Activated naive CD8-positive, alpha-beta T cell treated with anti-CD3 and anti-CD28 coated beads for 36 hours (primary cell): ENCODE data around the gene RHEBL1. TPM values are rescaled to one million over a fixed set of nuclear protein-coding genes. Genes with fewer than 3 reads are reported as not detected.
"Not testable (repeated sequence)": the region's sequence is repeated elsewhere in the genome, so short reads cannot be mapped to it uniquely, and the experiment has no call there.

ENCODE experiments used
- DNase-seq: peaks from one replicate; pipeline ENCODE4 v3.0.0; 2021
- H3K27ac Mint-ChIP-seq: one replicate; pipeline ENCODE4 v1.8.0; 2022; ENCODE audit warnings: mild to moderate bottlenecking, moderate library complexity, mixed read lengths
- H3K27me3 Mint-ChIP-seq: one replicate; pipeline ENCODE4 v1.8.0; 2022; ENCODE audit warnings: mild to moderate bottlenecking, mixed read lengths
- H3K36me3 Mint-ChIP-seq: one replicate; pipeline ENCODE4 v1.8.0; 2021; ENCODE audit warnings: mild to moderate bottlenecking, mixed read lengths
- H3K4me1 Mint-ChIP-seq: one replicate; pipeline ENCODE4 v1.8.0; 2021; ENCODE audit warnings: mixed read lengths
- H3K4me3 Mint-ChIP-seq: one replicate; pipeline ENCODE4 v1.8.0; 2022; ENCODE audit warnings: mild to moderate bottlenecking, moderate library complexity, mixed read lengths
- H3K9me3 Mint-ChIP-seq: one replicate; pipeline ENCODE4 v1.8.0; 2022; ENCODE audit warnings: mixed read lengths
- total RNA-seq, 2 experiments: library from RNA; stranded (reverse); gene quantifications; one replicate each; pipeline ENCODE4 v1.2.3, GENCODE V29; 2021

The RHEBL1 gene
- total RNA-seq, 2 experiments from 2014 or later = 11.0 to 13.2 TPM

DNA sequence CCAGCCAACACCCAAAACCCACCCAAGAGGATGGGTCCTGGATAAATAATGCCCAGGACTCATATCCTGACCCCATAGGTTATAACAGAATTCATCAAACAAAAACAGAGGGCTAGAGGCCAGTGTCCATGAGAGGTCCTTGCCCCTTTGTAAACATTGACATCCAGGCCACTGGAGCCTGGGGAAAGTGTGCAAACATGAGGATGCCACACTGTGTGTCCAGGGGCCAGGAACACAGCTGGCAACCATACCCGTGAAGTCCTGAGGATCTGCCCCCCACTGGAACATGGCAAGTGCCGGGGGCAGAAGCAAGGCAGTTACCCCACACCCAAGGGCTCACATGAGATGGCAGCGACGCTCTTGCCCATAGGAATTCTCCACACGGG, 5.0 kb downstream of the RHEBL1 start:
- Mint-ChIP-seq H3K4me1 (peaks cover 20% of the 10 kb centered on the region), H3K27ac (no peak overlapping the region), H3K27me3 (no peaks in the 10 kb centered on the region), H3K9me3 (no peaks in the 10 kb centered on the region), H3K36me3 (peaks cover 7% of the 10 kb centered on the region), H3K4me3 (no peak overlapping the region)
- no peak for DNase-seq

DNA sequence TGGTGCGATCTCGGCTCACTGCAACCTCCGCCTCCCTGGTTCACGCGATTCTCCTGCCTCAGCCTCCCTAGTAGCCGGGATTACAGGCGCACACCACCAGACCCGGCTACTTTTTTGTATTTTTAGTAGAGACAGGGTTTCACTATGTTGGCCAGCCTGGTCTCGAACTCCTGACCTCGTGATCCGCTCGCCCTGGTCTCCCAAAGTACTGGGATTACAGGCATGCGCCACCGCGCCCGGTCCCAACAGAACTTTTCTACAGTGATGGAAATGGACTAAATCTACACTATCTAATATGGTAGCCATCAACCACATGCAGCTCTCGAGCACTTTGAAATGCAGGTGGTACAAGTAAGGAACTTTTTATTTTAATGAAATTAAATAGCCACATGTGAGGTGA, 7.9 kb downstream of the RHEBL1 start:
- peaks cover 30% of the 10 kb centered on the region for H3K4me1 Mint-ChIP-seq
- H3K36me3 Mint-ChIP-seq, H3K27ac Mint-ChIP-seq, H3K27me3 Mint-ChIP-seq, DNase-seq, H3K9me3 Mint-ChIP-seq: not testable (repeated sequence)
- H3K4me3 Mint-ChIP-seq = peak overlapping the region; percentile 98

DNA sequence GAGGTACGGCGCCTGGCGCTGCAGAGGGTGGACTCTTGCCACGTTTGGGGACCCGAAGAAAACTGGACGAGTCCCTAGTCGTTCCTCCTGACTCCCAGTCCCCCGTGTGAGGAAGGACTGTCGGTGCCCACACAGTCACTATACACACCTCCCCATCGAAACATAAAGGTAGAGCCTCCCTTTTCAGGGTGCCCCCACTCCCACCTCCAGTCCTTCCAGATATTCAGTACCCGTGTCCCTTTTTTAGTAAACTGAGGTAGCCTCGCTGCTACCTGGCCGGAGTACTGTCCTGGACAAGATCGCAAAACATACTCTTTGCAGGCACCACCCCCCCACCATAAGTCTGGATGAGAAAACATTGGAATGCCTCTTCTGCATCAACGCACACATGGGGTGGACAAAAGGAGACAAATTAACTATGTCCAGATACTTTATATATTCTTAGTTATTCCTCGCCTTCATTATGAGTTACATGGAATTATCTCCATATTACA, 8.6 kb downstream of the RHEBL1 start:
- Mint-ChIP-seq H3K27ac (peak overlapping the region; percentile 97), H3K9me3 (no peaks in the 10 kb centered on the region), H3K36me3 (peaks cover 4% of the 10 kb centered on the region), H3K4me1 (peaks cover 36% of the 10 kb centered on the region), H3K4me3 (peak overlapping the region; percentile 98), H3K27me3 (no peaks in the 10 kb centered on the region)
- no peak for DNase-seq

DNA sequence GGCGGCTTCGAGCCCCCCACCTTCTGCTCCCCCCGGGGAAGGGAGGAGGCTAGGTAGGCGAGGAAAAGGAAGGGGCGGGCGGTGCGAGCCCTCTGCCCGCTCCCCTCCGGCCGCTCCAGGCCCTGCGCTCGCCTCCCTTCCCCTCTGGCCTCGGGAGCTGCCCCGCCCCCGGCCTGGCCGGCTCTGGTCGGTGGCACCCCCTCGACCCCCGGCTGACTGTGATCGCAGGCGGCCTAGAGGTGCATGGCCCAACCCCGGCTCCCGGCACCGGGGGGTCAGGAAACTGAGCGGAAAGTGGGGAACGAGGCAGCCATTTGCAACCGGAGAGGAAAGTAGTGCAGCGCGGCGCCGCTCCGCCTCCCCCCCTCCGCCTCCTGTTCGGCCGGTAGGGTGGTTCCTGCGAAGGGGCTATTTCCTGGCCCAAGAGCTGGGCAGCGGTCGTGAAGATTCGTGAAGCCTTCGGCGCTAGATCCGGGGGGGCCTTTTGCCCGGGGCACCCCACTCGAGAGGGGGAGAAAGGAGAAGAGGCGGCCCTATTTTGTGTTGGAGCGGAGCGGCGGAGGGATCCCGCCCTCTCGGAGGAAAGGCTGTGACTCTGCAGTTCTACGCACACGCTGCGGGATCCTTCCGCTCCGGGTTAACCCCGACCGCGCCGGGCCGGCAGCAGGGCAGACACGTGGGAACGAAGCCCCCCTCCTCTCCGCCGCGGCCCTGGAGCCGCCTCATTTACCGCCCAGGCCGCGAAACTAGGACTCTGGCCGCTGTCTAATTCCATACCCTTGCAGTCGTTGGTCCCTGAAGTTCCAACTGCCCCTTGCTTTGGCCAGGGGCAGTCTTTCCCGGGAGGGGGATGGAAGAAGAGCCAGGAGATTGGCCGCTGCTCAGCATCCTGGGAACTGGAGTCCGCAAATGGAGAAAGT, 9.3 kb downstream of the RHEBL1 start, which contains the start of gene KMT2D:
Gene KMT2D (minus strand): TSS at position 558 of the 920 bp plus-strand sequence. CDS start 5,470 bp downstream, outside the sequence.
- no peaks in the 10 kb centered on the region for H3K9me3 Mint-ChIP-seq
- DNase-seq = peak; percentile 93
- peak within 1 kb of the TSS; percentile 98 for H3K4me3 Mint-ChIP-seq
- no peaks in the 10 kb centered on the region for H3K27me3 Mint-ChIP-seq
- peak within 1 kb of the TSS; percentile 97 for H3K27ac Mint-ChIP-seq
- H3K36me3 Mint-ChIP-seq = peaks cover 10% of the 10 kb centered on the region
- H3K4me1 Mint-ChIP-seq = peaks cover 43% of the 10 kb centered on the region

DNA sequence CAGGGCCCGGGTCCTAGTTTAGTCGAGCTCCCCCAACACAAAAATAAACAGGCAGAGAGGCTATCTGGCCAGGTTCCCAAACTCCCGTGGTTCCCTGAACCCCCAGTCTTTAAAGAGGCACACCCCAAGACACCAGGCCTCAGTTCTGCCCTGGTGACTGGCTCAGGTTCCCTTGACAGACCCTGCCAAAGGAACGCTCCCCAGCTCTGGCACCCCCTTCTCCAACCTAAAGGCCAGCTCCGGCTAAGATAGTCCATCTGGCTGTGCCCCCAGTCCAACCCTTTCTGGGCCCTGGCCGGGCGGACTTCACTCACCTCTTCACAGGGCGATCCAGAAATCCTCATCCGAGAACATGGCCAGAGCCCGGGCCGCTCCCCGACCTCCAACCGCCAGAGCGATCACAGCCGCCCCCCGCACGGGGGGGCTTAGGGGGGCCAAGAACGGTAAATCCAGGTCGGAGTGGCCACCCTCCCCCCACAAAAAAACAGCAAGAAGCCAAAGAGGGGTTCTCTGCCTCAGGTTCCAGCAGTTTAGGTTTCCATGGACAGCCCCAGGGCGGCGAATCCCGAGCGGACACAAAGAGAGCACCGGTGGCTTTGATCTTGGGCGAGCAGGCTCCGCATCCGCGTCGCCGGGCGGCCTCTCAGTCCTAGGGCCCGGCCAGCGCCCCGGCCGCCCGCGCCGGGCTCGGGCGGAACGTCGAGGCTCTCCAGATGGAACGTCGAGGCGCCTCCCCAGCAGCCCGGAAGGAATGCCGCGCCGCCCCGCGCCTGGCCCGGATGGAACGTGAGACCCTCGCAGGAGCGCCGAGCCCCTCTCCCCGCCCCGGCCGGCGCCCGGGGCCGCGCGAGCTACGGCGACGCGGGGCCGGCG, 10.2 kb downstream of the RHEBL1 start:
- H3K27ac Mint-ChIP-seq = peak overlapping the region; percentile 90
- no peaks in the 10 kb centered on the region for H3K9me3 Mint-ChIP-seq
- H3K4me1 Mint-ChIP-seq = peaks cover 52% of the 10 kb centered on the region

DNA sequence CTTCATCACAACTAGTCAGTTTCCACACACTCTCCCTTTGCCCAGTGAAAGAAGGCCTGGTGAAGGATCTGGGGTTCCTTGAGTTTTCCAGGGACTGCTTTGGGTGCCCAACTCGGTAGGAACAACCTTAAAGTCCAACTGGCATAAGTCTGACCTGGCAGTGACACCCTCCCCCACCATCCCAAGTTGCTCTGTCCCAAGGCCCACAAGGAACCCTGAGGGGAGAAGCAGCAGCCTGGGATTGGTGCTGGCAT, 10.8 kb downstream of the RHEBL1 start:
- Mint-ChIP-seq H3K27ac (peak overlapping the region; percentile 90), H3K4me1 (peaks cover 51% of the 10 kb centered on the region), H3K36me3 (peaks cover 11% of the 10 kb centered on the region), H3K9me3 (no peaks in the 10 kb centered on the region), H3K27me3 (no peaks in the 10 kb centered on the region), H3K4me3 (peak overlapping the region; percentile 96)
- DNase-seq = no peak

More for the DNA sequence above, 10.2 kb downstream of the RHEBL1 start:
- H3K27me3 Mint-ChIP-seq = no peaks in the 10 kb centered on the region
- H3K36me3 Mint-ChIP-seq = peaks cover 11% of the 10 kb centered on the region
- peak overlapping the region; percentile 96 for H3K4me3 Mint-ChIP-seq
- DNase-seq = peak; percentile 40

DNA sequence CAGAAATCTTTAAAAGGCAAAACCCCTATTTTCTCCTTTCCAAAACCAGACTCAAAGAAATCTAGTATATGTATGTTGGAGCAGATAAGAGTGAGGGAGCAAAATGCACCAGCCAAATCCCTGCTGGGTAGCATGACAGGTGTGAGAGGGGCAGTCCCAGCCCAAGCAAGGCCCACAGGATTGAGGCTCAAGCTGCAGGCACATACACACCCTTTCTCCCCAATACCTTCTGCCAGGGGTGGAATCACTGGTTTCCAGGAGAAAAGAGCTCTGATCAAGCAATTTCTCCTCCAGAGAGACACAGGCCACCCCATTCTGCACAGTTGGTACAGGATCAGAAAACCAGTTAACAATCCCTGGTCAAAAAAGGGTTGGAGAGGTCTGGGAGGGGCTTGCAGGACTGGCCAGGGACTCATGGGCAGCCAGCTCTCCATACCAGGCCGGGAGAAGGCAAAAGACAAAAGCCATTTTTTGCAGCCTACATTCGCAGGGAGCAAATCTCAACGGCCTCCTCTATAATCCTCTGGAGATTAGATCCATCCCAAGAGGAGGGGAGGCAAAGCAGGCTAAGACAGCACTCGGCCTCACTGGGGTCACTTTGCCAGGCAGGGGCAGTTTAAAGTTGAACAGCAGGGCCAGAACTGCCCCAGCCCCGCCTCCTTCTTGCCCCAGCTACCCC, 11.3 kb downstream of the RHEBL1 start:
- no peak for DNase-seq
- Mint-ChIP-seq H3K9me3 (no peaks in the 10 kb centered on the region), H3K4me3 (peak overlapping the region; percentile 96), H3K27me3 (no peaks in the 10 kb centered on the region), H3K27ac (peak overlapping the region; percentile 69), H3K4me1 (peaks cover 48% of the 10 kb centered on the region), H3K36me3 (peaks cover 11% of the 10 kb centered on the region)

DNA sequence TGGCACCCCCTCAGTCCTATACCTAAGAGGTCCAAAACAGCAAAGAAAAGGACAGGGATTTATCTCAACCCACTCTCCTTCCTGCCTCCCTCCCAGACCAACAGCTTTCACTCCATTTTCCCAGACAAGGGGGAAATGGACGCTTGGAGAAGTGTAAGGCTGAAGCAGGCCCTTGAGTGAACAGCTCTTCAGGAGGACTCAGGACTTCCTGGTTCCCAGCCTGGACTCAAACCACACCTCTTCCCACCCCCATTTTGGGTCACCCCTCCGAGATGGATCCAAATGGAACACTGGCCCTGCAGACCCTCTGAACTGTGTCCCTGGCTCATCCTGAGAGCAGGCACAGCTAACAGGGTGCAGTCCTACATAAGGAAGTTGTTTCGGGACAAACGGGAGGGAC, 11.9 kb downstream of the RHEBL1 start:
- peaks cover 48% of the 10 kb centered on the region for H3K4me1 Mint-ChIP-seq
- H3K27ac Mint-ChIP-seq = peak overlapping the region; percentile 74
- H3K4me3 Mint-ChIP-seq = peak overlapping the region; percentile 96
- H3K36me3 Mint-ChIP-seq = peaks cover 11% of the 10 kb centered on the region
- no peaks in the 10 kb centered on the region for H3K9me3 Mint-ChIP-seq
- DNase-seq = no peak
- no peaks in the 10 kb centered on the region for H3K27me3 Mint-ChIP-seq

DNA sequence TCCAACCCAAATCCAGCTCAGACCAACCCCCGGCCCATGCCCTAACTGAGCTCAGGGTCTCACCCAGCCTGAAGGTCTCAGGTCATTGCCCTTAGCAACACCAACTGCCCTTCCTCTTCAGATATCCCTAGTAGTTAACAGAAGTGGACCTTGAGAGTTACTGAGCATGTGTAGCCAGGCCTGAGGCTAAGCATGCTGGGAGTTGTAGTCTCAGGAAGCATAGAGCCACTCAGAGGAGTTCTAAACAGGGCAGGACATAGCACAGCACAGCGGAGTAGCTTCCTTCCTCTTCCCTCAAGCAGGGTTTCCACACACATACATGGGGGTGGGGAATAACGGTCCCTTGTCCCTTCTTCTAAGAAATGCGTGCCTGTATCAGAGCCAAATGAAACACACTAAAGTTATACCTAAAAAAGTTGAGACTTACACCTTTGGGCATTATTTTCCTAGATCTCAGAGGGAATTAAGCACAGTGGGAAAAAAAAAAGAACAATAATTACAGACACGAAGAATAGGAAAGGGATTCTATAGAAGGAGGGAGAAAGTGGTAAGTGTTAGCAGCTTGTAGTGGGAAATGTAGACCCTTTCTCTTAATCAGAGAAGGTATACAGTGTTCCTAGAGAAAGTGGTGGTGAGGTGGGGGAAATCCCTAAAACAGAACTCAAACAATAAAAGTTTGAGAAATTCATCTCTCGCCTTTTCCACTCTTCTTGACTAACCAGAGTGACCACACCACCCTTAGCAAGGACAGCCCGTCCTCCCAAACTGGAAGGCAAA, 13.6 kb downstream of the RHEBL1 start:
- no peaks in the 10 kb centered on the region for H3K9me3 Mint-ChIP-seq
- peaks cover 41% of the 10 kb centered on the region for H3K4me1 Mint-ChIP-seq
- peak overlapping the region; percentile 74 for H3K27ac Mint-ChIP-seq
- peaks cover 20% of the 10 kb centered on the region for H3K36me3 Mint-ChIP-seq
- no peaks in the 10 kb centered on the region for H3K27me3 Mint-ChIP-seq
- peak overlapping the region; percentile 96 for H3K4me3 Mint-ChIP-seq
- DNase-seq = peak; percentile 52

DNA sequence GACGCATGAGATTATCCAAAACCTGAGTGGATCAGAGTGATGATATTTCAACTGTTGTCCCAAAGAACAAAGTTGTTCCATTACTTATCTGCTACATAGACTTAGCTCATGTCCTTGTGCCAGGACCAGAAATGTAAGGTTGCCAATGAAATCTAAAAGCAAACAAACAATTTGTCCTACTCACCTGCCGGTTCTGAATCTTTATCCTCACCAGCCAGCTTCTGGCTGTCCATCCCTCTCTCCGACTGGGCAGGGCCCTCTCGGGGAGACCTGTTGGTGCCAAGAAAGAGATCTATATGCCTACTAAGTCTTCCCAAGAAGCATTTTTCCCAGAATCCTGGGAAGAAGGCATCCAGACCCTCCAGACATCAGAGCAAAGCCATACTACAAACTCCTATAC, 14.7 kb downstream of the RHEBL1 start:
- H3K9me3 Mint-ChIP-seq = no peaks in the 10 kb centered on the region
- peak overlapping the region; percentile 3 for H3K27ac Mint-ChIP-seq
- H3K27me3 Mint-ChIP-seq = no peaks in the 10 kb centered on the region
- DNase-seq = no peak
- peaks cover 25% of the 10 kb centered on the region for H3K36me3 Mint-ChIP-seq
- H3K4me3 Mint-ChIP-seq = peak overlapping the region; percentile 26
- peaks cover 40% of the 10 kb centered on the region for H3K4me1 Mint-ChIP-seq

DNA sequence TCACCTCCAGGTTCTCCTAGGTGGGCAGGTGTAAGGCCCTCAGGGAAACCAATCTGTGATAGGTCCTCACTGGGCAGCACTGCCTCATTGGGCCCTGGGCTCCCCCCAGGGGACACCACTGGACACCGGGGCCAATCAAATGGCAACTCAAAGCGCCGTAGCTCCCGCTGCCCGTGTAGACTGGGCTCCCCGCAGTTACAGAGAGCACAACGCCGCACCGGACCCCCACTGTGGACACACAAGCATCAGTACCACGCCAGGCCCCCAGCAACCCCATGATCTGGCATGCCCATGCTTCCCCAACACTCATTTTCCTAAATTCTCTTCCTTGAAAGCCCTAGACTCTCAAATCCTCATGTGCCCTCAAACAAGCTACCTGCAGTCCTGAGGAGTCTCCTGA, 15.3 kb downstream of the RHEBL1 start:
- Mint-ChIP-seq H3K27ac (peak overlapping the region; percentile 3), H3K4me1 (peaks cover 40% of the 10 kb centered on the region), H3K4me3 (no peak overlapping the region), H3K9me3 (no peaks in the 10 kb centered on the region), H3K27me3 (no peaks in the 10 kb centered on the region), H3K36me3 (peaks cover 28% of the 10 kb centered on the region)
- no peak for DNase-seq

DNA sequence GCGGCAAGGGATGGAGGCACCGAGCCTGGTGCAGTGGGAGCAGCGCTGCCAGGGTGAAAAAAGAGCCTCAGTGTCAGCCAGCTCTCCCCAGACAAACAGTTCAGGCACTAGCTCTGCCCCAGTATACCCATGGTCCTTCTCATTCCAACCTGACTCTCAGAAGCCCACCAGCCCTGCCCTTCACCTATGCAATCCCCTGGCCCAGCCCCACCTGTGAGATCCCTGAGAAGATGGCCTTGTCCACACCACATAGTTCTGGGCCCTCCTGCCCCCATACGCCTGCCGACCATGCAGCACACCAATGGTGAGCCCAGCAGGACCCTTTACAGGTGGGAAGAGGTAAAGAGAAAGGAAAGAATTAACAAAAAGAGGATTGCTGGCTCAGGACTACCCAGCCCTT, 15.7 kb downstream of the RHEBL1 start:
- Mint-ChIP-seq H3K9me3 (no peaks in the 10 kb centered on the region), H3K4me3 (no peak overlapping the region), H3K27ac (no peak overlapping the region), H3K4me1 (peaks cover 40% of the 10 kb centered on the region), H3K36me3 (peaks cover 29% of the 10 kb centered on the region), H3K27me3 (no peaks in the 10 kb centered on the region)
- DNase-seq = no peak

DNA sequence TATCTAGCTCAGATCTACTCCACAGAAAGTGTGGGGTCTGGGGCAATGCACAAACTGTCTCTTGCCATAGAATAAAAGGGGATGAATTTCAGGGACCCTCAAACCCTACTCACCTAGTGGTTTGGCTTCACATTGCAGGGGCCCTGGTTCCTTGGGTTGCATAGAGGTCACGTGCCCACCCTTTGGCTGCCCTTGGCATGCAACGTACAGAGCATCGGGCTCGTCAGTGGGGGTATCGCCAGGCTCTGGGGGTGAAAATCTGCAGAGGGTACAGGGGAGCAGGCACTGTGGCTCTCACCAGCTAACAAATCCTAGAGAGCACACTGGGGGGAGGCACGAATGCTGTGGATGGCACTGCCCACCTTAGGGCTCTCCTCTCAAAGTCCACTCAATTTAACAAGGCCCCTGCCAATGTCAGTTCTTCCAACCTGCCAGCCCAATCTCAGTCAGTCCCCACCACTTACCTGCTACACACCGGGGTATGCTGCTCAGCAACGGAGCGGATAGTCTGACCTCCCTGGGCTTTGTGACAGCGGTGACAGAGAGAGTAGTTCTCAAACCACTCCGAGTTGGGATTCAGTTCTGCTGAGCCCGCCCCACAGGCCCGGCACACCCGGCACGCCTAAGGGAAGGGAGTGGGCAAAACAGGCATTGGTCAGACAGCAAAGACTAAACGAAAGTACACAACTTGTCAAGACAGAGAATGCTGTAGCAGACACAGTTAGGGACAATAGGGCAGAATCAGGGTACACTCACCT, 17.1 kb downstream of the RHEBL1 start:
- Mint-ChIP-seq H3K4me1 (peaks cover 32% of the 10 kb centered on the region), H3K27ac (no peak overlapping the region), H3K36me3 (peaks cover 36% of the 10 kb centered on the region), H3K27me3 (no peaks in the 10 kb centered on the region), H3K9me3 (no peaks in the 10 kb centered on the region), H3K4me3 (no peak overlapping the region)
- no peak for DNase-seq
